Panc1 (cell line): Measurements from ENCODE around the gene DPYSL3. TPM values are rescaled to one million over a fixed set of nuclear protein-coding genes. Genes with fewer than 3 reads are reported as not detected.

Experiments
- ATAC-seq: fragments of 200-7000 bp; cut with Tn5 transposase; 2 replicates; pipeline ENCODE4 v1.9.1; 2020; ENCODE audit warnings: mild to moderate bottlenecking, moderate library complexity
- BruUV-seq: library from RNA; stranded (reverse); fragments of 400-500 nt; replicated peaks from 2 replicates; lab custom pipeline; 2021; lab: Mats Ljungman, UMichigan
- CTCF ChIA-PET: fragments of 300-600 bp; sonication (Branson Sonifier 250); formaldehyde crosslinking; loops from one replicate; lab custom pipeline; 2022; ENCODE audit warnings: antibody characterized with exemption; lab: Charles Lee
- POLR2A ChIA-PET: fragments of 300-600 bp; sonication (Branson Sonifier 250); formaldehyde crosslinking; loops from one replicate; lab custom pipeline; 2022; ENCODE audit warnings: antibody characterized with exemption; lab: Charles Lee
- DNase-seq: peaks from one replicate; pipeline ENCODE4 v3.0.0-alpha.2; 2010; ENCODE audit warnings: low read depth, low spot score
- H3K27ac ChIP-seq: 2 replicates; pipeline ENCODE4 v1.5.1; 2011; ENCODE audit warnings: mild to moderate bottlenecking, low read length, inconsistent platforms
- H3K27me3 ChIP-seq: fragments of 200-500 bp; sonication (Bioruptor generic); 2 replicates; pipeline ENCODE4 v1.6.0; 2014; ENCODE audit warnings: low read length, inconsistent platforms; ENCODE audit not compliant: control insufficient read depth, insufficient read depth
- H3K36me3 ChIP-seq: fragments of 200-500 bp; sonication (Bioruptor generic); 2 replicates; pipeline ENCODE4 v1.5.1; 2014; ENCODE audit warnings: inconsistent platforms, mild to moderate bottlenecking, low read length, moderate library complexity; ENCODE audit not compliant: control insufficient read depth, insufficient read depth
- H3K4me1 ChIP-seq: 2 replicates; pipeline ENCODE4 v1.5.1; 2011; ENCODE audit warnings: inconsistent platforms, mild to moderate bottlenecking, low read length, moderate library complexity; ENCODE audit not compliant: control insufficient read depth, insufficient read depth
- H3K4me3 ChIP-seq, 2 experiments: 2 replicates each; pipeline ENCODE4 v1.5.1; 2011 to 2012; ENCODE audit warnings: low read depth in 2 of 2, low read length in 2 of 2, mild to moderate bottlenecking in 2 of 2, inconsistent platforms in 1 of 2, moderate library complexity in 1 of 2
- H3K9me3 ChIP-seq: fragments of 200-500 bp; sonication (Bioruptor generic); 2 replicates; pipeline ENCODE4 v1.5.1; 2014; ENCODE audit warnings: low read depth, mild to moderate bottlenecking, inconsistent platforms, low read length, moderate library complexity; ENCODE audit not compliant: control insufficient read depth, insufficient read depth
- CTCF ChIP-seq: fragments of 450-650 bp; IDR thresholded peaks from 2 replicates; pipeline ENCODE4 v1.5.1; 2017; ENCODE audit warnings: mild to moderate bottlenecking
- POLR2AphosphoS5 ChIP-seq: IDR thresholded peaks from 2 replicates; pipeline ENCODE4 v1.6.1; 2012; ENCODE audit warnings: mild to moderate bottlenecking, low read depth, low read length, moderate library complexity
- REST ChIP-seq, 2 experiments: IDR thresholded peaks; 2 replicates each; pipeline ENCODE4 v1.6.1; 2011 to 2012; ENCODE audit warnings: low read depth in 2 of 2, control low read depth in 1 of 2, low read length in 1 of 2, mild to moderate bottlenecking in 1 of 2, moderate library complexity in 1 of 2; ENCODE audit not compliant: insufficient read depth in 1 of 2
- SIN3A ChIP-seq: IDR thresholded peaks from 2 replicates; pipeline ENCODE4 v1.6.1; 2012; ENCODE audit warnings: low read depth, mild to moderate bottlenecking, low read length, moderate library complexity, borderline replicate concordance; ENCODE audit not compliant: insufficient read depth
- TCF7L2 ChIP-seq: IDR thresholded peaks from 2 replicates; pipeline ENCODE4 v1.6.1; 2011; ENCODE audit warnings: mild to moderate bottlenecking, low read depth, low read length, inconsistent platforms
- in situ Hi-C: cut with HindIII; loops from 2 replicates; pipeline ENCODE4 v1.10.0; 2016; ENCODE audit warnings: low sequenced_read_pairs, low pct_unique_long_range_greater_than_20kb
- intact Hi-C: fragments of 100-400 bp; cut with micrococcal nuclease; formaldehyde crosslinking; loops from one replicate; pipeline ENCODE4 v1.10.0; 2022; ENCODE audit not compliant: unreplicated experiment
- total RNA-seq: library from RNA; stranded (reverse); gene quantifications from one replicate; pipeline ENCODE4 v1.2.1, GENCODE V29; 2021; ENCODE audit not compliant: unreplicated experiment

The DPYSL3 gene
- total RNA-seq, 1 experiment from 2014 or later, result 1.1 TPM

GRCh38 chr5:147410496-147411358 is 99.1 kb downstream of the DPYSL3 start:
- ChIA-PET CTCF (no interaction called here), POLR2A (no interaction called here)
- TF ChIP-seq CTCF, result no peak
- TF ChIP-seq SIN3A, result no peak
- no peak for TF ChIP-seq TCF7L2
- in situ Hi-C loops (no loop called here), intact Hi-C loops (loop anchor here (1.0 kb wide), 1 partner anchor 14 kb away; no protein-coding TSS in a partner anchor)
- no peak for DNase-seq
- H3K4me3 ChIP-seq, result no peak overlapping the region
- H3K27me3 ChIP-seq, result peaks cover 2% of the 10 kb centered on the region; the same call in 1 of the 2 replicates
- BruUV-seq, result no TSS peak
- no peak overlapping the region for H3K27ac ChIP-seq
- no peaks in the 10 kb centered on the region for H3K36me3 ChIP-seq
- H3K9me3 ChIP-seq, result no peaks in the 10 kb centered on the region
- no peak for ATAC-seq
- no peaks in the 10 kb centered on the region for H3K4me1 ChIP-seq

- ChIA-PET CTCF (no interaction called here), POLR2A (no interaction called here)
- BruUV-seq, result no TSS peak
- no peak overlapping the region for H3K4me3 ChIP-seq
- no peaks in the 10 kb centered on the region for H3K36me3 ChIP-seq
- H3K9me3 ChIP-seq, result no peaks in the 10 kb centered on the region
- in situ Hi-C loops, result no loop called here
- H3K27ac ChIP-seq, result no peak overlapping the region
- ATAC-seq (no peak), DNase-seq (no peak)
- intact Hi-C loops, result no loop called here
- peaks cover 2% of the 10 kb centered on the region; the same call in 1 of the 2 replicates for H3K27me3 ChIP-seq
- no peaks in the 10 kb centered on the region for H3K4me1 ChIP-seq
- TF ChIP-seq CTCF (no peak), SIN3A (no peak), REST (IDR thresholded peaks at IDR 0.05; ENCODE audit: insufficient read depth in 1 of 2, low read depth in 2 of 2, low read length in 1 of 2) (no peak), TCF7L2 (no peak), POLR2AphosphoS5 (no peak)
These were observed 100.9 kb downstream of the DPYSL3 start for GRCh38 chr5:147408980-147409379.
